GM23248 (cell line): ENCODE measurements around the gene LUZP2. TPM values are rescaled to one million over a fixed set of nuclear protein-coding genes. Genes with fewer than 3 reads are reported as not detected.

Experiments
- DNase-seq: peaks from one replicate; pipeline ENCODE4 v3.0.0-alpha.2; 2015
- H2AFZ ChIP-seq: fragments of 200-600 bp; sonication (generic); 2 replicates; pipeline ENCODE4 v1.6.1; 2016; ENCODE audit warnings: antibody characterized with exemption
- H3F3A ChIP-seq: fragments of 200-600 bp; sonication (generic); 2 replicates; pipeline ENCODE4 v1.6.1; 2016; ENCODE audit warnings: mild to moderate bottlenecking, antibody characterized with exemption, mixed run types; ENCODE audit not compliant: insufficient read depth
- H3K27ac ChIP-seq: fragments of 200-600 bp; sonication (generic); 2 replicates; pipeline ENCODE4 v1.5.1; 2016; ENCODE audit warnings: mild to moderate bottlenecking
- H3K27me3 ChIP-seq: fragments of 200-600 bp; sonication (generic); replicated peaks from 2 replicates; pipeline ENCODE4 v1.6.1; 2016; ENCODE audit warnings: mild to moderate bottlenecking; ENCODE audit not compliant: insufficient read depth
- H3K36me3 ChIP-seq: fragments of 200-600 bp; sonication (generic); 2 replicates; pipeline ENCODE4 v1.6.1; 2016; ENCODE audit warnings: low read depth, mild to moderate bottlenecking
- H3K4me1 ChIP-seq: fragments of 200-600 bp; sonication (generic); 2 replicates; pipeline ENCODE4 v1.6.1; 2016; ENCODE audit warnings: mild to moderate bottlenecking; ENCODE audit not compliant: insufficient read depth
- H3K4me2 ChIP-seq: fragments of 200-600 bp; sonication (generic); one replicate; pipeline ENCODE4 v1.6.1; 2016; ENCODE audit warnings: mild to moderate bottlenecking; ENCODE audit not compliant: unreplicated experiment
- H3K4me3 ChIP-seq: fragments of 200-600 bp; sonication (generic); 2 replicates; pipeline ENCODE4 v1.5.1; 2016; ENCODE audit warnings: mild to moderate bottlenecking
- H3K79me2 ChIP-seq: fragments of 200-600 bp; sonication (generic); 2 replicates; pipeline ENCODE4 v1.6.1; 2016; ENCODE audit warnings: mild to moderate bottlenecking; ENCODE audit not compliant: insufficient read depth
- H3K9ac ChIP-seq: fragments of 200-600 bp; sonication (generic); 2 replicates; pipeline ENCODE4 v1.6.1; 2016; ENCODE audit warnings: mild to moderate bottlenecking
- H3K9me2 ChIP-seq: fragments of 200-600 bp; sonication (generic); 2 replicates; pipeline ENCODE4 v1.6.1; 2016; ENCODE audit warnings: mixed run types, mild to moderate bottlenecking, moderate library complexity; ENCODE audit not compliant: insufficient read depth
- H3K9me3 ChIP-seq: fragments of 200-600 bp; sonication (generic); one replicate; pipeline ENCODE4 v1.6.1; 2017; ENCODE audit warnings: low read depth
- H4K20me1 ChIP-seq: fragments of 200-600 bp; sonication (generic); 2 replicates; pipeline ENCODE4 v1.6.0; 2016; ENCODE audit not compliant: insufficient read depth
- EZH2 ChIP-seq: fragments of 200-600 bp; sonication (generic); IDR thresholded peaks from 2 replicates; pipeline ENCODE4 v1.6.1; 2018; ENCODE audit warnings: antibody characterized with exemption, mild to moderate bottlenecking; ENCODE audit not compliant: insufficient read depth, poor library complexity, severe bottlenecking
- EZH2phosphoT487 ChIP-seq: fragments of 200-600 bp; sonication (generic); IDR thresholded peaks from 2 replicates; pipeline ENCODE4 v1.6.1; 2018; ENCODE audit warnings: antibody characterized with exemption, moderate library complexity, mild to moderate bottlenecking, low read depth; ENCODE audit not compliant: insufficient read depth
- WGBS, 2 experiments: methylation state at CpG; one replicate each; pipeline ENCODE4 v1.1.6; 2015 to 2017; ENCODE audit warnings: low lambda C conversion rate in 2 of 2, low coverage in 1 of 2; ENCODE audit errors: missing lambda C conversion rate in 2 of 2; 5-methylcytosine and 5-hydroxymethylcytosine counted together
- in situ Hi-C: fragments of 300-500 bp; cut with MboI; formaldehyde crosslinking; loops from 2 replicates; pipeline ENCODE4 v1.15.0; 2020
- polyA plus RNA-seq: library from polyadenylated mRNA; unstranded; fragments of >200 nt; fragmentation: Nextera tagmentation; extraction: Ambion mirVana; gene quantifications from 2 replicates; pipeline ENCODE4 v1.2.1, GENCODE V29; 2016
- total RNA-seq: library from RNA; depleted of rRNA; stranded (reverse); fragments of >200 nt; shearing (Covaris generic); gene quantifications from 2 replicates; pipeline ENCODE4 v1.2.3, GENCODE V29; 2014

Gene LUZP2
- total and polyA plus RNA-seq, 2 experiments from 2014 or later = not detected

DNA sequence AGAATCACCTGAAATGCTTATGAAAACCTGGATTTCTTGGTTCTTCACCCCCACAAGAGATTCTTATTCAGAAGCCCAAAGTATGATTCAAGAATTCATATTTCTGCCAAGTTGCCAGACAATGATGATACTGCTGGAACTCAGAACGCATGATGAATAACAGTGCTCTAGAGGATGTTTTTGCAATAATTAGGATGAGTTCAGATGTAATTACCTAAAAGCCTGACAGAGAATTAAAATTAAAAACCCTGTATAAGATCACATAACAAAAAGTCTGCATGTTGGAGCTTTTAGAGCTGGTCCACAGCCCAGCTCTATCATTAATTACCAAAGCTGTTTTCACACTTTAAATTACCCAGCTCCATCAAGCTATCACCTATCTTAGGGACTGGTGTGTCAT, 211.8 kb downstream of the LUZP2 start:
- H3K4me3 ChIP-seq = no peak overlapping the region
- H3K79me2 ChIP-seq = no peaks in the 10 kb centered on the region
- TF ChIP-seq EZH2phosphoT487 (no peak), EZH2 (no peak)
- no peak for DNase-seq
- H4K20me1 ChIP-seq = no peaks in the 10 kb centered on the region
- in situ Hi-C loops = no loop called here
- no peaks in the 10 kb centered on the region for H3K27me3 ChIP-seq
- H3K9me2 ChIP-seq = no peaks in the 10 kb centered on the region
- H3K27ac ChIP-seq = no peak overlapping the region
- no peaks in the 10 kb centered on the region for H3K9me3 ChIP-seq
- no peaks in the 10 kb centered on the region for H3K36me3 ChIP-seq
- no peak overlapping the region for H3K9ac ChIP-seq
- H3K4me1 ChIP-seq = no peaks in the 10 kb centered on the region
- no peaks in the 10 kb centered on the region for H3F3A ChIP-seq
- H2AFZ ChIP-seq = no peak overlapping the region
- WGBS, 2 experiments = 6 to 13% methylated on average over 1 of the region's 1 CpG
- H3K4me2 ChIP-seq = no peak overlapping the region

DNA sequence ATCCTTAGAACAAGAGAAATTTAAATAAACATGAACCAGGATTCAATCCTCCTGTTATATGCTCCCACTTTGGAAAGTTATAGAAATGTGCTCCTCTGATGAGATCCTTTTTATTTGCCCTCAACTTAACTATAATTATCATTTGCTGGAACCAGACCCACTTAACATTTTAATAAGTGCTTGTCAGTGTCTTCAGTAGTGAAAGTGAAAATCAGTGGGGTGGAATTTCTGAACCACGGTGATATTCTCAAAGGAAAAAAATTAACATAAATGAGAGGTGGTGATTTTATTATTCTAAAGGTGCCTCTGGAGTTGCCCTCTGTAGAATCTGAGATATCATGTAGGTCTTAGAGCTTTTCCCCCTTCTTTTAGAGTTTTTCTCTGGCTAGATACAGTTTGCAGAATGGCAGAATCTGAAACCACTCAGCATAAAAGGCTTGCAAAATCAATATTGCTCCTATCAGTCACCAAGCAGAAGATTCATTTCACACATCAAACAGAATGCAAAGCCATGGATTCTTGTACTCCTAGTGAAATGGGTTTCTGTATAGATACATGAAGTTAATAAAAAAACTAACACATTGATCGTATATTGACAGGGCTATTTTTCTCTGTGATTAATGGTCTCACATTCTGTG, 213.2 kb downstream of the LUZP2 start:
- 18 to 30% methylated on average over 2 of the region's 2 CpGs for whole genome bisulfite sequencing, 2 experiments

DNA sequence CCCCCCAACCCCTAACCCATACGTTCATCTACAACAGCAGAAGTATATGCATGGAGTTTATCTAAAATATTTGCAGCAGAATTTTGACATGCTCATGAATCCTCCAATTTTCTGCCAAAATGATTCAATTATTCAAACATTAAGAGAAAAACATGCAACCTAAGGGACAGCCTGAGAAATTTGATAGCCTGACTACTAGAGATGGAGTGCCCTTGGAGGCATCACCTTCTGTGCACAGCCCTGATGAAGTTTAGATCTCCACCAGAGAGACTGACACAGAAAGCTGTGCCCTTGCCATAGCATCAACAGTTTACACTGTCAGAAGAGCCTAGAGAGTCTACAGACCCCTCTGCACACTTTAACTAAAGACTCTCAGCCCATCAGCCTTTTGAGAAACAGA, 217.7 kb downstream of the LUZP2 start:
- no peaks in the 10 kb centered on the region for H4K20me1 ChIP-seq
- H3F3A ChIP-seq = no peaks in the 10 kb centered on the region
- WGBS, 2 experiments = 0 to 5% methylated on average over 1 of the region's 1 CpG
- no peak for TF ChIP-seq EZH2phosphoT487
- no peak for TF ChIP-seq EZH2
- H3K79me2 ChIP-seq = no peaks in the 10 kb centered on the region
- H3K27me3 ChIP-seq = no peaks in the 10 kb centered on the region
- H3K4me2 ChIP-seq = no peak overlapping the region
- no peaks in the 10 kb centered on the region for H3K9me3 ChIP-seq
- H3K9ac ChIP-seq = no peak overlapping the region
- no peak for DNase-seq
- no peaks in the 10 kb centered on the region for H3K36me3 ChIP-seq
- H2AFZ ChIP-seq = no peak overlapping the region
- H3K4me3 ChIP-seq = no peak overlapping the region
- no peaks in the 10 kb centered on the region for H3K4me1 ChIP-seq
- in situ Hi-C loops = no loop called here
- no peaks in the 10 kb centered on the region for H3K9me2 ChIP-seq
- no peak overlapping the region for H3K27ac ChIP-seq

More for the DNA sequence above, 213.2 kb downstream of the LUZP2 start:
- no peaks in the 10 kb centered on the region for H3F3A ChIP-seq
- H3K9me2 ChIP-seq = no peaks in the 10 kb centered on the region
- H3K27ac ChIP-seq = no peak overlapping the region
- H3K4me3 ChIP-seq = no peak overlapping the region
- H4K20me1 ChIP-seq = no peaks in the 10 kb centered on the region
- no peaks in the 10 kb centered on the region for H3K9me3 ChIP-seq
- no peak overlapping the region for H3K4me2 ChIP-seq
- no peak for DNase-seq
- H3K36me3 ChIP-seq = no peaks in the 10 kb centered on the region
- in situ Hi-C loops = no loop called here
- H2AFZ ChIP-seq = no peak overlapping the region
- H3K9ac ChIP-seq = no peak overlapping the region
- TF ChIP-seq EZH2phosphoT487 = no peak
- no peak for TF ChIP-seq EZH2
- H3K4me1 ChIP-seq = no peaks in the 10 kb centered on the region
- no peaks in the 10 kb centered on the region for H3K79me2 ChIP-seq
- no peaks in the 10 kb centered on the region for H3K27me3 ChIP-seq

DNA sequence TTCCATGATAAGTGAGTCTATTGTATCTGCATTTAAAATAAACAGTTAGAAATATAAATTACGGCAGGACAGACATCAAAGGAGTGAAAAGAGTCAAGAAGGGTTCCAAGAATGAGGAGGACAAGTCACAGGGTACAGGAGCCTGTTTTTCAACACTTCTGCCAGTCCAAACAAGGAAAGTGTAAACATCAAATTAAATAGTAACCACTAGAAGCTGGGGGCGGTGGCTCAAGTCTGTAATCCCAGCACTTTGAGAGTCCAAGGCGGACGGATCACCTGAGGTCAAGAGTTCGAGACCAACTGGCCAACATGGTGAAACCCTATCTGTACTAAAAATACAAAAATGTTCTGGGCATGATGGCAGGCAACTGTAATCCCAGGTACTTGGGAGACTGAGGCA, 219.6 kb downstream of the LUZP2 start:
- H3K4me3 ChIP-seq = no peak overlapping the region
- no peak overlapping the region for H3K4me2 ChIP-seq
- H4K20me1 ChIP-seq = no peaks in the 10 kb centered on the region
- in situ Hi-C loops = no loop called here
- no peak for DNase-seq
- no peaks in the 10 kb centered on the region for H3K79me2 ChIP-seq
- H3K9me3 ChIP-seq = no peaks in the 10 kb centered on the region
- no peaks in the 10 kb centered on the region for H3K27me3 ChIP-seq
- no peaks in the 10 kb centered on the region for H3K4me1 ChIP-seq
- no peaks in the 10 kb centered on the region for H3K36me3 ChIP-seq
- no peak overlapping the region for H3K27ac ChIP-seq
- WGBS, 2 experiments = 49 to 65% methylated on average over 5 of the region's 5 CpGs
- no peaks in the 10 kb centered on the region for H3F3A ChIP-seq
- no peak for TF ChIP-seq EZH2phosphoT487
- no peak overlapping the region for H3K9ac ChIP-seq
- H2AFZ ChIP-seq = no peak overlapping the region
- H3K9me2 ChIP-seq = no peaks in the 10 kb centered on the region

GRCh38 chr11:24723231-24723630, 226.4 kb downstream of the LUZP2 start:
- 66 to 73% methylated on average over 5 of the region's 5 CpGs for WGBS, 2 experiments
- H3K9me2 ChIP-seq = no peaks in the 10 kb centered on the region
- no peak overlapping the region for H2AFZ ChIP-seq
- in situ Hi-C loops = no loop called here
- no peak for DNase-seq
- H3F3A ChIP-seq = no peaks in the 10 kb centered on the region
- TF ChIP-seq EZH2 (no peak), EZH2phosphoT487 (no peak)
- no peak overlapping the region for H3K4me3 ChIP-seq
- H3K36me3 ChIP-seq = no peaks in the 10 kb centered on the region
- H4K20me1 ChIP-seq = no peaks in the 10 kb centered on the region
- H3K27ac ChIP-seq = no peak overlapping the region
- H3K9me3 ChIP-seq = no peaks in the 10 kb centered on the region
- H3K9ac ChIP-seq = no peak overlapping the region
- no peak overlapping the region for H3K4me2 ChIP-seq
- H3K79me2 ChIP-seq = no peaks in the 10 kb centered on the region
- no peaks in the 10 kb centered on the region for H3K27me3 ChIP-seq
- no peaks in the 10 kb centered on the region for H3K4me1 ChIP-seq
